Small intestine (tissue), 7 donors: Measurements from ENCODE around the gene PRKCB. TPM values are rescaled to one million over a fixed set of nuclear protein-coding genes. Genes with fewer than 3 reads are reported as not detected.

Experiments
- DNase-seq, 2 donors: peaks; one replicate each; pipeline versions ENCODE4 v3.0.0 to v3.0.0-alpha.2; 2013
- FAIRE-seq: peaks from 2 replicates; lab custom pipeline; 2012; peaks lifted over from hg19 to GRCh38; lab: Jason Lieb, UNC
- H3K27ac ChIP-seq, 3 donors: one replicate each; pipeline ENCODE4 v1.5.1; 2013; ENCODE audit warnings: low read length in 2 of 3, mild to moderate bottlenecking in 2 of 3, control low read depth in 1 of 3, inconsistent platforms in 1 of 3, low read depth in 1 of 3, moderate library complexity in 1 of 3
- H3K27me3 ChIP-seq, 3 donors: one replicate each; pipeline ENCODE4 v1.6.1; 2013; ENCODE audit warnings: low read length in 3 of 3, inconsistent platforms in 1 of 3; ENCODE audit not compliant: control insufficient read depth in 3 of 3, insufficient read depth in 3 of 3
- H3K36me3 ChIP-seq, 3 donors: one replicate each; pipeline ENCODE4 v1.6.1; 2013; ENCODE audit warnings: low read length in 3 of 3, inconsistent platforms in 1 of 3, low read depth in 1 of 3, mild to moderate bottlenecking in 1 of 3, moderate library complexity in 1 of 3; ENCODE audit not compliant: control insufficient read depth in 3 of 3, insufficient read depth in 2 of 3
- H3K4me1 ChIP-seq, 3 donors: one replicate each; pipeline ENCODE4 v1.6.1; 2013; ENCODE audit warnings: low read length in 2 of 3, inconsistent platforms in 1 of 3, low read depth in 1 of 3, mild to moderate bottlenecking in 1 of 3, moderate library complexity in 1 of 3; ENCODE audit not compliant: control insufficient read depth in 3 of 3, insufficient read depth in 2 of 3
- H3K4me3 ChIP-seq, 3 donors: one replicate each; pipeline ENCODE4 v1.5.1; 2013; ENCODE audit warnings: low read length in 3 of 3, control low read depth in 1 of 3, inconsistent platforms in 1 of 3, low read depth in 1 of 3, mild to moderate bottlenecking in 1 of 3, moderate library complexity in 1 of 3
- H3K9me3 ChIP-seq, 2 donors: one replicate each; pipeline ENCODE4 v1.6.1; 2013; ENCODE audit warnings: low read depth in 1 of 2, low read length in 1 of 2; ENCODE audit not compliant: control insufficient read depth in 2 of 2, insufficient read depth in 1 of 2
- WGBS, 3 donors: extraction: QIAGEN DNeasy Blood & Tissue Kit; methylation state at CpG; one replicate each; pipeline ENCODE4 v1.1.7; 2013; 5-methylcytosine and 5-hydroxymethylcytosine counted together
- polyA plus RNA-seq, 4 donors: library from polyadenylated mRNA; stranded (reverse) in 3 of 4; unstranded in 1 of 4; fragments of 200-250 nt in 3 of 4; fragments of 120-200 nt in 1 of 4; gene quantifications; one replicate each; pipeline versions ENCODE4 v1.2.1 to v1.2.3, GENCODE V29; 2013
- donor health status: healthy with polysubstance abuse.
- donor health status: control.
- donor health status: control.
- donor health status: Bipolar disorder and iron deficiency.
- donor health status: healthy.

The PRKCB gene
- polyA plus RNA-seq, 4 donors: 2.3 to 5.1 (median 2.8) TPM

DNA sequence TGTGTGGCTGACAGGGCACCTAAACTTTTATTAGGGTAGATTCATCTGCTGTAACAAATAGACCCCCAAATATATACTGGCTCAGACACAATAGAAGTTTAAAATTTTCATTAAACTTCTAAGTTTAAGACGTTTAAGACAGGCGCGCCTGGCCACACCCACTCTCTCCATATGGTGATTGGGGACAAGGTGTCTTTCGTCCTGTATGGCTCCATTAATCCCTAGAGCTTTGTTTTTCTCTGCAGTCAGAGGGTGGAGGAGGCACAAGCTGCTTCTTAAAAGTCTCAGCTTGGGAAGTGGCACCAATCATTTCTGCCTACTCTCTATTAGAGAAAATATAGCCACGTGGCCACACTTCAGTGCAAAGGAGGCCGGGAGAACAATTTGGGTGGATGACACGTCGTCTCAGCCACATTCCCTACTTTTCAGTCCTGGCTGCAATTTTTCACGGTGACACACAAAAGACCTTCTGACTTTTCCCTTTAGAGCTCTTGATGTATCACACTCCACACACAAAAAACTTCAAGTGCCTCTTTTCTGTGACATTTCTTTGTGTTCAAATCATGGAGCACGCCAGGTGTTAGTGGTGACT is 294.8 kb downstream of the PRKCB start:
- no peaks in the 10 kb centered on the region for H3K9me3 ChIP-seq
- no peak overlapping the region for H3K4me3 ChIP-seq
- no peak overlapping the region for H3K27ac ChIP-seq
- H3K36me3 ChIP-seq: no peaks in the 10 kb centered on the region
- DNase-seq: no peak
- no peak for FAIRE-seq
- no peaks in the 10 kb centered on the region for H3K27me3 ChIP-seq
- WGBS, 3 donors: 75 to 88% (median 86%) methylated on average over 10 of the region's 10 CpGs
- H3K4me1 ChIP-seq: no peaks in the 10 kb centered on the region

DNA sequence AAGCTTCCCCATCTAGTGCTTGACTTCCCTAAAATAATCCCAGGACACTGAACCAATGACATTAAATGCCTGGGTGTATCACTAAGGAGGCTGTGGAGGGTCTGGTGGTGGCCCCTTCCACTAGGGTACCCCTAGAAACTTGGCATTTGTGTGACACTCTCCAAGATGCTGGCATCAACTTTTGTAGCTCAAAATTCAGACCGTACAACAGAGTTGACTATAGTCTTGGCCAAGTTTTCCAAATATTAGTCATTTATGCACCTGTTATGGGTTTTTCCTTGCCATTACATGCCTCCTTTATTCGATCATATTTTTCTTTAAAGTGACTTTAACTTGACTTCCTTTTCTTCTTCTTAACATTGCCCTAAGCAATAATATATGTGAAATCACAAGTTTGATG is 295.5 kb downstream of the PRKCB start:
- H3K4me3 ChIP-seq: no peak overlapping the region
- no peaks in the 10 kb centered on the region for H3K36me3 ChIP-seq
- 73 to 88% (median 84%) methylated on average over 2 of the region's 2 CpGs for WGBS, 3 donors
- H3K27me3 ChIP-seq: no peaks in the 10 kb centered on the region
- H3K9me3 ChIP-seq: no peaks in the 10 kb centered on the region
- no peak for FAIRE-seq
- DNase-seq: no peak
- no peaks in the 10 kb centered on the region for H3K4me1 ChIP-seq
- H3K27ac ChIP-seq: no peak overlapping the region

DNA sequence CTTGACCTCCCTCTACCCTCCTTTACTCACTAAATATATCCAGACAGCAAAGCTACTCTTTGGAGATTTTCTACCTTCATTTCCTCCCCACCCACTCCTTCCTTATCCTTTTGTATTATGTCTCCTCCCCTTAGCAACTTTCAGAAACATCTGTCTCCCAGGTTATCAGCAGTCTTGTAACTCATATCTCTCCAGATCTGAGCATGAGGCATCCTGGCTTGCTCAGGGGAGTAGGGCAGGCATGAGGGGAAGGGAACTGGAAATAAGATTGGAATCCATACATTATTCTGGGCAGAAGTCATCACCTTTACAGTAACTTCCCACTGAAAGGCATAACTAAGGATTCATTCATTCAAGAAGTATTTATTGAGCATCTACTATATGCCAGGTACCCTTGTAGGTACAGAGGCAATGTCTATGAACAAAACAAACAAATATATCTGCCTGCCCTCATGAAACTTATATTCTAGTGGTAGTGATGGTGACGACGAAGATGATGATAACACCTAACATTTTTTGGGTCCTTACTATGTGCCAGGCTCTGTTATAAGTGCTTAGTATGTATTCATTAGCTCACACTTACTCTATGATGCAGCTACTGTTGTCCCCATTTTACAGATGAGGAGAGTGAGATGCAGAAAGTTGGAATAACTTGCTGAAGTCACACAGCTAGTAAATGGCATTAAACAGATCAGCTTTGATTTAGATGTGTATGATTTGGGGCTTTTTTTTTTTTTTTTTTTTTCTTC is 296.4 kb downstream of the PRKCB start:
- 95 to 97% (median 96%) methylated on average over 2 of the region's 2 CpGs for WGBS, 3 donors
- no peaks in the 10 kb centered on the region for H3K9me3 ChIP-seq
- no peaks in the 10 kb centered on the region for H3K4me1 ChIP-seq
- FAIRE-seq (no peak), DNase-seq (no peak)
- H3K27ac ChIP-seq: no peak overlapping the region
- no peaks in the 10 kb centered on the region for H3K36me3 ChIP-seq
- no peaks in the 10 kb centered on the region for H3K27me3 ChIP-seq
- H3K4me3 ChIP-seq: no peak overlapping the region

DNA sequence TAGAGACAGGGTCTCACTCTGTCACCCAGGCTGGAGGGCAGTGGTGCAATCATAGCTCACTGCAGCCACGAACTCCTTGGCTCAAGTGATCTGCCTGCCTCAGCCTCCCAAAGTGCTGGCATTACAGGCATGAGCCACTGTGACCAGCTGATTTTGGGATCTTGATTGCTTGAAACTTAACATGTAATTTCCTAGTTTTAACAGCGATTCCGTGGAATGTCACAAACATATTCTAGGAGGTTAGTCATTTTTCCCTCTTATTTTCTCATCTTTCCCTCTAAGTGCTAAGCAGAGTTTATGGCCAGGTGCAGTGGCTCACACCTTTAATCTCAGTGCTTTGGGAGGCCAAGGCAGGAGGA is 297.0 kb downstream of the PRKCB start:
- no peaks in the 10 kb centered on the region for H3K4me1 ChIP-seq
- H3K9me3 ChIP-seq: no peaks in the 10 kb centered on the region
- H3K27ac ChIP-seq: no peak overlapping the region
- 88 to 89% (median 88%) methylated on average over 3 of the region's 3 CpGs for WGBS, 3 donors
- DNase-seq (no peak), FAIRE-seq (no peak)
- H3K36me3 ChIP-seq: no peaks in the 10 kb centered on the region
- H3K27me3 ChIP-seq: no peaks in the 10 kb centered on the region
- H3K4me3 ChIP-seq: no peak overlapping the region

DNA sequence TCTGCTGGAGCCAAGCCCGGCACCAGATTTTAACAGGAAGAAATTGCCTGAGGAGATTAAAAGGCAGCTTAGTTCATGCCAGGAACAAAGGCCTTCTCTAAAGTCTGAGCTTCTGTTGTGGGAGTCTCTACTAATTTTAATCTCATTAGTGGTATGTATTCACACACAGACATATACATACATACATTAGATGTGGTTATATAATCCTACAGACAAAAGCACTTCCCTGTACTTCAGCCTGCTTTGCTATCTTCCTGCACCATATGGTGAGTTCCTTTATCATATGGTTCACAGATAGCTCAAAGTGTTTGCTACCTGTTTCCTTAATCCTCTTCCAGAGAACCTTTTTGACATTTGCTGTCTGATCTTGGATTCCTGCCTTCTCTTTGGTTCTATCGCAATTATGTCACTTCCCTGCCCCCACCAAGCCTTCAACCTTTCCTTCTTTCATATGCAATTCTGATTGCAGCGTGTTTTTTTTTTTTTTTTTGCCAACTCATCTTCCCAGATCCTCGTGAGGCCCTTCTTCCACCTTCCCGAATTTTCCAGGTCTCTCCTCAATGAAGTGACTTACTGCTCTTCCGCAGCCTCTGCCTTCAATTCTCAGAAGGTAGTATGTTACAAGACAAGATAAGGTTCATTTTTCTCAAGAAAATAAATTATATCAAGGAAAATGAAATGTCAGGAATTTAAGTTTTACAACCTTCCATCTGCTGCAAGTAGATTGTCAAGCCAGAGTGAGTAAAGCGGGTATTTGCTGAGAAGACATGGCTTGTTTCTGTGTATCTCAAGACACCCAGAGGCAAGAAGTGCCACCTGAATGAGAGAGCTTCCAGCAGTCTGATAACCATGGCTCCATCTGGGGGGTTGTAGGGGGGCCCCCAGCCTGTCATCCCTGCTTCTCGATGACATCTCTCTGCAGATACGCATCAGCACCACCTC is 300.1 kb downstream of the PRKCB start:
- Histone ChIP-seq H3K27ac (no peak overlapping the region), H3K4me3 (no peak overlapping the region), H3K4me1 (no peaks in the 10 kb centered on the region), H3K36me3 (no peaks in the 10 kb centered on the region), H3K27me3 (no peaks in the 10 kb centered on the region), H3K9me3 (peaks cover 0 to 3% of the 10 kb centered on the region in 2 donors)
- FAIRE-seq (no peak), DNase-seq (no peak)
- 69 to 86% (median 85%) methylated on average over 9 of the region's 9 CpGs for WGBS, 3 donors

DNA sequence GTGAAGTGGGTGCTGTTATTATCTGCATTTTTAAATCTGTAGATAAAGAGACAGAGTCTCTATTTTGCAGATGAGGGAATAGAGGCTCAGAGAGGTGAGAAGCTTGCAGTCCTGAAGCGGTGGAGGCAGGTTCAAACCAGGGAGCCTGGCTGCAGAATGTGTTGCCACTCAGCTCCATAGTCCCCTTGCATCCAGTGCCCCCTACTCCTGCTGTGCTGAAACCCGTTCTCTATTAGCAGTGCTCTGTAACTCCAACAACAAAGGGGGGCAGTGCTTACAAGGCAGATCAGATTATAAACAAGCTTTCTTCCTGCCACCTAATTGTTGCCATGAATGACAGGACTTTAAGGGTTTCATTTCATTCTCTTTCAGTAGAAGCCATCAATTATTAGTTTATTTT is 302.2 kb downstream of the PRKCB start:
- DNase-seq (no peak), FAIRE-seq (no peak)
- no peak overlapping the region for H3K4me3 ChIP-seq
- H3K4me1 ChIP-seq: no peaks in the 10 kb centered on the region
- H3K36me3 ChIP-seq: no peaks in the 10 kb centered on the region
- H3K27me3 ChIP-seq: no peaks in the 10 kb centered on the region
- no peak overlapping the region for H3K27ac ChIP-seq
- peaks cover 0 to 3% of the 10 kb centered on the region in 2 donors for H3K9me3 ChIP-seq
- WGBS, 3 donors: 48 to 67% (median 53%) methylated on average over 2 of the region's 2 CpGs

DNA sequence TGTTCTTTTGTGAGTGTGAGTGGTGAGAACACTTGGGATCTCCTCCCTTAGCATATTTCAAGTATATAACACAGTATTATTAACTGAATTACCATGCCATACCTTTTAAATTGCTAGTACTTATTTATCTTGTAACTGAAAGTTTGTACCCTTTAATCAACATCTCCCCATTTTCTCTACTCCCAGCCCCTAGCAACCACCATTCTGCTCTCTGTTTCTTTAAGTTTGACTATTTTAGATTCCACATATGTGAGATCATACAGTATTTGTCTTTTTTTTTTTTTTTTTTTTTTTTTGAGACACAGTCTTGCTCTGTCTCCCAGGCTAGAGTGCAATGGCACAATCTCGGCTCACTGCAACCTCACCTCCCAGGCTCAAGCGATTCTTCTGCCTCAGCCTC is 302.8 kb downstream of the PRKCB start:
- Histone ChIP-seq H3K27me3 (no peaks in the 10 kb centered on the region), H3K9me3 (peaks cover 0 to 3% of the 10 kb centered on the region in 2 donors), H3K4me3 (no peak overlapping the region), H3K36me3 (no peaks in the 10 kb centered on the region), H3K4me1 (no peaks in the 10 kb centered on the region), H3K27ac (no peak overlapping the region)
- FAIRE-seq: no peak
- DNase-seq: no peak
- WGBS, 3 donors: 73 to 85% (median 85%) methylated on average over 2 of the region's 2 CpGs

DNA sequence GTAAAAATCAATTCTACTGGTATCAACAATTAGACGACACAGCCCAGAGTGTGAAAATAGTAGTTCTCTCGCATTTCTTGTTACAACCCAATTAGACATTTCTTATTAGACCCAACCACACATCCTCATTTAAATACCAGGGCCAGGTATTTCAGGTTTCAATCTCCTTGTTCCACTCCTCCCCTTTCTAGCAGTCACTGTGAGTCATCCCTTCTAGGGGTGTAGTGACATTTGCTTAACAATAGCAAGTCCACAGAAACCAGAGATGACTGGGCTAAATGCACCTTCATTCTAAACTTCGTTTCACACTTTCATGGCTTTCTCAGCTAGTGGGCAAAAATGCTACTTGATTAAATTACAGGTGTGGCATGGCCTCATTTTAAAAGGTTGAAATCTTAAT is 303.5 kb downstream of the PRKCB start:
- FAIRE-seq (no peak), DNase-seq (no peak)
- 58 to 79% (median 61%) methylated on average over 3 of the region's 3 CpGs for WGBS, 3 donors
- Histone ChIP-seq H3K4me3 (no peak overlapping the region), H3K27ac (no peak overlapping the region), H3K27me3 (no peaks in the 10 kb centered on the region), H3K9me3 (peaks cover 0 to 3% of the 10 kb centered on the region in 2 donors), H3K4me1 (no peaks in the 10 kb centered on the region), H3K36me3 (no peaks in the 10 kb centered on the region)
